Measurements from ENCODE around the gene LYSMD2. TPM values are rescaled to one million over a fixed set of nuclear protein-coding genes. Genes with fewer than 3 reads are reported as not detected.

The LYSMD2 gene
- total and polyA plus RNA-seq, 2 of the 8 experiments (the other 6 are each of a cell fraction or from before 2014, with no cell fraction given), result 2.2 to 2.7 TPM

DNA sequence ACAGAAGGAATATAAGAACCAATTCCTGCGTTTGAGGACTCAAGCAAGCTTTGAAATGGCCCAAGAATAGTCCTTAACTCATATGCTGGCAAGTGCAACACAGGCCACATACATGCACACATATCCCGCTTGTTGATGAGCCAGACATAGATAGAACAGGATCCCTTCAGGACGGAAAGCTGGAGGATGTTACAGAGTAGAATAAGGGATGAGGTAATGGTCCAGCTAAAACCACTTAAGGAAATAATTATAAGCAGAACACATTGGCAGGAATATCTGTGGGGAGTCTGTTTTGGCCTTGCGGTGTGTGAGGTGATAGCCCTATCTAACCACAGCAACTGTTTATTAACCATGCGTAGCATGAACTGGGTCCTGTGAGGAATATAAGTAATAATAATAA is 31.2 kb downstream of the LYSMD2 start:
- no peak overlapping the region for H2BK12ac ChIP-seq (ENCODE audit: low read depth, low read length)
- 92% methylated on average over 5 of the region's 5 CpGs; no CpG with 5 or more reads in 1 of the 2 experiments for WGBS, 2 experiments (ENCODE audit: extremely low coverage in 1 of 2, insufficient coverage in 1 of 2, insufficient read length in 1 of 2, insufficient replicate concordance in 2 of 2, low coverage in 1 of 2, low lambda C conversion rate in 2 of 2, missing lambda C conversion rate in 1 of 2)
- H3K18ac ChIP-seq (ENCODE audit: extremely low read depth, low read length), result no peak overlapping the region
- H3K14ac ChIP-seq (ENCODE audit: insufficient read length), result no peak overlapping the region
- no peak overlapping the region for H4K91ac ChIP-seq (replicated peaks; ENCODE audit: insufficient read length, low read length)
- no peaks in the 10 kb centered on the region for H3K79me2 ChIP-seq (ENCODE audit: control insufficient read depth in 1 of 2, insufficient read depth in 2 of 2, low read length in 2 of 2)
- no peaks in the 10 kb centered on the region for H3K9me3 ChIP-seq (ENCODE audit: insufficient read depth in 2 of 2, low read depth in 1 of 2, low read length in 1 of 2)
- H4K20me1 ChIP-seq (replicated peaks in 1 of 2; ENCODE audit: control insufficient read depth in 1 of 2, insufficient read depth in 2 of 2, low read length in 2 of 2), result peaks cover 0 to 2% of the 10 kb centered on the region in 2 experiments
- H2AFZ ChIP-seq (ENCODE audit: low read length), result no peak overlapping the region
- H2BK20ac ChIP-seq (ENCODE audit: low read length), result no peak overlapping the region
- no peak overlapping the region for H4K8ac ChIP-seq (ENCODE audit: extremely low read depth, insufficient read depth, low read length)
- no peaks in the 10 kb centered on the region for H3K79me1 ChIP-seq (ENCODE audit: low read depth, low read length)
- POLR2A ChIA-PET (ENCODE audit: partially characterized antibody), result no interaction called here
- H3K27ac ChIP-seq (ENCODE audit: low read depth, low read length), result no peak overlapping the region
- no peak overlapping the region for H3K56ac ChIP-seq (replicated peaks; ENCODE audit: insufficient read length, low read depth, low read length)
- peaks cover 0 to 7% (median 0%) of the 10 kb centered on the region in 4 experiments; a peak in 2 of 8 replicates for H3K36me3 ChIP-seq (ENCODE audit: control insufficient read depth in 2 of 4, insufficient read depth in 4 of 4, low read length in 3 of 4)
- no peak for DNase-seq (ENCODE audit: low read depth in 1 of 2, low spot score in 2 of 2)
- H4K5ac ChIP-seq (ENCODE audit: insufficient read length, low read depth, low read length), result no peak overlapping the region
- no peak overlapping the region for H2BK15ac ChIP-seq (ENCODE audit: low read length)
- H3K27me3 ChIP-seq (replicated peaks in 1 of 4; ENCODE audit: control insufficient read depth in 3 of 4, extremely low read depth in 1 of 4, insufficient read depth in 3 of 4, low read length in 3 of 4), result no peaks in the 10 kb centered on the region
- no peak for FAIRE-seq
- H3K4me3 ChIP-seq (ENCODE audit: extremely low read depth in 1 of 4, insufficient read depth in 2 of 4, low read depth in 3 of 4, low read length in 4 of 4), result no peak overlapping the region
- no peak overlapping the region for H2BK120ac ChIP-seq (replicated peaks; ENCODE audit: low read depth, low read length)
- no peak overlapping the region for H2BK5ac ChIP-seq (ENCODE audit: low read depth, low read length)
- CTCF ChIA-PET (ENCODE audit: partially characterized antibody), result interaction anchor here (0.7 to 2.0 kb wide), 3 partner anchors 9 to 17 kb away, joined by 3 to 6 read pairs (median 5); no protein-coding TSS in a partner anchor
- no peaks in the 10 kb centered on the region for H3K4me1 ChIP-seq (replicated peaks in 1 of 4; ENCODE audit: control insufficient read depth in 3 of 4, insufficient read depth in 4 of 4, low read length in 3 of 4)
- no peak overlapping the region for H3K23ac ChIP-seq (ENCODE audit: insufficient read length)
- no peaks in the 10 kb centered on the region for H3K23me2 ChIP-seq (ENCODE audit: low read depth, low read length)
- H3K4ac ChIP-seq (replicated peaks; ENCODE audit: insufficient read length, low read depth, low read length), result no peak overlapping the region
- H3K9ac ChIP-seq (replicated peaks in 1 of 4; ENCODE audit: extremely low read depth in 1 of 4, low read depth in 3 of 4, low read length in 3 of 4), result no peak overlapping the region
- no peak overlapping the region for H2AK5ac ChIP-seq (ENCODE audit: low read depth, low read length)
- no peak overlapping the region for H3K4me2 ChIP-seq (ENCODE audit: insufficient read depth in 1 of 2, low read depth in 2 of 2, low read length in 2 of 2)
- TF ChIP-seq, protein P1, sequence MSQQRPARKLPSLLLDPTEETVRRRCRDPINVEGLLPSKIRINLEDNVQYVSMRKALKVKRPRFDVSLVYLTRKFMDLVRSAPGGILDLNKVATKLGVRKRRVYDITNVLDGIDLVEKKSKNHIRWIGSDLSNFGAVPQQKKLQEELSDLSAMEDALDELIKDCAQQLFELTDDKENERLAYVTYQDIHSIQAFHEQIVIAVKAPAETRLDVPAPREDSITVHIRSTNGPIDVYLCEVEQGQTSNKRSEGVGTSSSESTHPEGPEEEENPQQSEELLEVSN (IDR thresholded peaks at IDR 0.05), result no peak
- TF ChIP-seq, protein P2, sequence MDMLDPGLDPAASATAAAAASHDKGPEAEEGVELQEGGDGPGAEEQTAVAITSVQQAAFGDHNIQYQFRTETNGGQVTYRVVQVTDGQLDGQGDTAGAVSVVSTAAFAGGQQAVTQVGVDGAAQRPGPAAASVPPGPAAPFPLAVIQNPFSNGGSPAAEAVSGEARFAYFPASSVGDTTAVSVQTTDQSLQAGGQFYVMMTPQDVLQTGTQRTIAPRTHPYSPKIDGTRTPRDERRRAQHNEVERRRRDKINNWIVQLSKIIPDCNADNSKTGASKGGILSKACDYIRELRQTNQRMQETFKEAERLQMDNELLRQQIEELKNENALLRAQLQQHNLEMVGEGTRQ (IDR thresholded peaks at IDR 0.05; ENCODE audit: low read length), result no peak
- no peak for TF ChIP-seq KDM1A (IDR thresholded peaks at IDR 0.05; ENCODE audit: borderline replicate concordance, low read length)
- TF ChIP-seq, protein P3, sequence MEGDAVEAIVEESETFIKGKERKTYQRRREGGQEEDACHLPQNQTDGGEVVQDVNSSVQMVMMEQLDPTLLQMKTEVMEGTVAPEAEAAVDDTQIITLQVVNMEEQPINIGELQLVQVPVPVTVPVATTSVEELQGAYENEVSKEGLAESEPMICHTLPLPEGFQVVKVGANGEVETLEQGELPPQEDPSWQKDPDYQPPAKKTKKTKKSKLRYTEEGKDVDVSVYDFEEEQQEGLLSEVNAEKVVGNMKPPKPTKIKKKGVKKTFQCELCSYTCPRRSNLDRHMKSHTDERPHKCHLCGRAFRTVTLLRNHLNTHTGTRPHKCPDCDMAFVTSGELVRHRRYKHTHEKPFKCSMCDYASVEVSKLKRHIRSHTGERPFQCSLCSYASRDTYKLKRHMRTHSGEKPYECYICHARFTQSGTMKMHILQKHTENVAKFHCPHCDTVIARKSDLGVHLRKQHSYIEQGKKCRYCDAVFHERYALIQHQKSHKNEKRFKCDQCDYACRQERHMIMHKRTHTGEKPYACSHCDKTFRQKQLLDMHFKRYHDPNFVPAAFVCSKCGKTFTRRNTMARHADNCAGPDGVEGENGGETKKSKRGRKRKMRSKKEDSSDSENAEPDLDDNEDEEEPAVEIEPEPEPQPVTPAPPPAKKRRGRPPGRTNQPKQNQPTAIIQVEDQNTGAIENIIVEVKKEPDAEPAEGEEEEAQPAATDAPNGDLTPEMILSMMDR (IDR thresholded peaks at IDR 0.05; ENCODE audit: control extremely low read depth in 1 of 3, insufficient read depth in 1 of 3, low read depth in 1 of 3, low read length in 3 of 3), result no peak
- TF ChIP-seq SP2 (IDR thresholded peaks at IDR 0.05; ENCODE audit: low read length), result no peak
- TF ChIP-seq SAP30 (IDR thresholded peaks at IDR 0.05; ENCODE audit: insufficient read depth, insufficient replicate concordance, low read length), result no peak
- no peak for TF ChIP-seq YY1 (IDR thresholded peaks at IDR 0.05; ENCODE audit: low read depth, low read length)
- TF ChIP-seq JUND (IDR thresholded peaks at IDR 0.05; ENCODE audit: low read length), result no peak
- TF ChIP-seq TAF7 (optimal IDR thresholded peaks at IDR 0.05; ENCODE audit: borderline replicate concordance, low read depth, low read length), result no peak
- no peak for TF ChIP-seq SRF (IDR thresholded peaks at IDR 0.05; ENCODE audit: low read depth, low read length)

Measured in H1 (cell line).